Left lung (tissue), 10 donors: Measurements from ENCODE around the gene GALNT13. TPM values are rescaled to one million over a fixed set of nuclear protein-coding genes. Genes with fewer than 3 reads are reported as not detected.
A peak's percentile ranks its signal among the peaks of the same experiment; 100 is the strongest.

Experiments
- ATAC-seq: fragments of 200-7000 bp; cut with Tn5 transposase; one replicate; pipeline ENCODE4 v1.9.1; 2020; ENCODE audit warnings: moderate library complexity
- DNase-seq, 4 donors: peaks; one replicate each; pipeline ENCODE4 v3.0.0-alpha.2; 2013 to 2020
- H3K27ac ChIP-seq, 2 donors: fragments of 200-600 bp; sonication (generic) in 1 of 2; one replicate each; pipeline versions ENCODE4 v1.5.0 to v1.8.0; 2020 to 2021
- H3K27me3 ChIP-seq, 2 donors: fragments of 200-600 bp; sonication (generic) in 1 of 2; one replicate each; pipeline versions ENCODE4 v1.5.0 to v1.8.0; 2020 to 2021
- H3K36me3 ChIP-seq, 2 donors: fragments of 200-600 bp; sonication (generic) in 1 of 2; one replicate each; pipeline versions ENCODE4 v1.5.0 to v1.8.0; 2020 to 2021
- H3K4me1 ChIP-seq, 2 donors: fragments of 200-600 bp; one replicate each; pipeline ENCODE4 v1.8.0; 2021
- H3K4me3 ChIP-seq, 2 donors: fragments of 200-600 bp; sonication (generic) in 1 of 2; one replicate each; pipeline versions ENCODE4 v1.5.0 to v1.8.0; 2020 to 2021; ENCODE audit warnings: mild to moderate bottlenecking in 1 of 2
- H3K9me3 ChIP-seq, 2 donors: fragments of 200-600 bp; sonication (generic) in 1 of 2; one replicate each; pipeline versions ENCODE4 v1.5.0 to v1.8.0; 2020 to 2021
- intact Hi-C, 2 donors: fragments of 100-400 bp; cut with DNase I; formaldehyde crosslinking; loops; one replicate each; pipeline versions ENCODE4 v1.11.2 to v1.14.2; 2022
- polyA plus RNA-seq, 6 donors: library from polyadenylated mRNA; unstranded; fragments of 120-200 nt; gene quantifications; one replicate each; pipeline ENCODE4 v1.2.1, GENCODE V29; 2013; ENCODE audit not compliant: insufficient read length in 6 of 6
- total RNA-seq, 2 donors: library from RNA; stranded (reverse); fragmentation: NEBNext Ultra II Directional; extraction: Animal tissue kit (Norgen Biotek cat#: 25700); gene quantifications; one replicate each; pipeline ENCODE4 v1.2.1, GENCODE V29; 2021
- TF ChIP-seq, protein P1 (sequence below), 2 donors: fragments of 200-600 bp; sonication (generic) in 1 of 2; IDR thresholded peaks; one replicate each; pipeline versions ENCODE4 v1.5.0 to v1.8.0; 2021; ENCODE audit warnings: antibody characterized with exemption in 2 of 2
- donor health status: DM: no; HTN: yes; CAD: no.
- donor health status: DM: no; HTN: no; CAD: no.

The GALNT13 gene
- total and polyA plus RNA-seq, 8 donors, result 1.1 to 26.4 (median 5.9) TPM

DNA sequence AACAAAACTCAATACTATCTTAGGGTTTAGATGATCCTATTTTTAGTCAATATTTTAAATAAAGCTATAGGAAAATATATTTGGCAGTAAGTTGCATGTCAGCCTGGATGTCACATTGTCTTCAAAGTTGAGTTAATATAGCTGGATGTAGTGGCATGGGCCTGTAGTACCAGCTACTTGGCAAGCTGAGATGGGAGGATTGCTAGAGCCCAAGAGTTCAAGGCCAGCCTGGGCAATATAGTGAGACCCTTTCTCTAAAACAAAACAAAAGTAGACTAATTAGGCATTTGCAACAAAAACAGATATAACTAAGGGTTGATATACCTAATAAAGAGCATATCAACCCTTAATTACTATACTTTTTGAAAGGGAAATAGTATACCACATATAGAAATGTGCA lies 572.2 kb downstream of the GALNT13 start:
- DNase-seq (no peak), ATAC-seq (no peak)
- intact Hi-C loops, result no loop called here
- Histone ChIP-seq H3K4me1 (no peaks in the 10 kb centered on the region), H3K36me3 (no peaks in the 10 kb centered on the region), H3K27me3 (no peaks in the 10 kb centered on the region), H3K9me3 (no peaks in the 10 kb centered on the region), H3K27ac (no peak overlapping the region), H3K4me3 (no peak overlapping the region)
- TF ChIP-seq, protein P1, sequence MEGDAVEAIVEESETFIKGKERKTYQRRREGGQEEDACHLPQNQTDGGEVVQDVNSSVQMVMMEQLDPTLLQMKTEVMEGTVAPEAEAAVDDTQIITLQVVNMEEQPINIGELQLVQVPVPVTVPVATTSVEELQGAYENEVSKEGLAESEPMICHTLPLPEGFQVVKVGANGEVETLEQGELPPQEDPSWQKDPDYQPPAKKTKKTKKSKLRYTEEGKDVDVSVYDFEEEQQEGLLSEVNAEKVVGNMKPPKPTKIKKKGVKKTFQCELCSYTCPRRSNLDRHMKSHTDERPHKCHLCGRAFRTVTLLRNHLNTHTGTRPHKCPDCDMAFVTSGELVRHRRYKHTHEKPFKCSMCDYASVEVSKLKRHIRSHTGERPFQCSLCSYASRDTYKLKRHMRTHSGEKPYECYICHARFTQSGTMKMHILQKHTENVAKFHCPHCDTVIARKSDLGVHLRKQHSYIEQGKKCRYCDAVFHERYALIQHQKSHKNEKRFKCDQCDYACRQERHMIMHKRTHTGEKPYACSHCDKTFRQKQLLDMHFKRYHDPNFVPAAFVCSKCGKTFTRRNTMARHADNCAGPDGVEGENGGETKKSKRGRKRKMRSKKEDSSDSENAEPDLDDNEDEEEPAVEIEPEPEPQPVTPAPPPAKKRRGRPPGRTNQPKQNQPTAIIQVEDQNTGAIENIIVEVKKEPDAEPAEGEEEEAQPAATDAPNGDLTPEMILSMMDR (IDR thresholded peaks at IDR 0.05), result no peak

DNA sequence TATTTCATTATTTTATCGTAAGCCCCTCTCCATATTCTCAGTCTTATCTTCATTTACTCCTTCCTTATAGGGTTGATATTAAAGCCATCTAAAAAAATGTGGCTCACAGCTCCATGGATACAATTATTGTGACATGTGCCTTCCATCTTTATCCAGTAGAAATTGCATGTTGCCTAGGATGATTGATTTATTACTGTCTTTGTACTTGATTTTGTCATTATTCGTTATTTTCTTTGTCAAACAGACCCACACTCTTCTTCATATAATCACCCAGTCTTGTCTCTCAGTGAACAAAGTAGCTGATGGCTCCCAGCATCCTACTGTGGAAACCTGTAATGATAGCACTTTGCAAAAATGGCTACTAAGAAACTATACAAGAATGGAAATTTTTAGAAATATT lies 574.6 kb downstream of the GALNT13 start:
- Histone ChIP-seq H3K36me3 (no peaks in the 10 kb centered on the region), H3K4me3 (no peak overlapping the region), H3K9me3 (no peaks in the 10 kb centered on the region), H3K27ac (no peak overlapping the region), H3K27me3 (no peaks in the 10 kb centered on the region), H3K4me1 (no peaks in the 10 kb centered on the region)
- DNase-seq (no peak), ATAC-seq (no peak)
- intact Hi-C loops, result no loop called here
- TF ChIP-seq, protein P1 (IDR thresholded peaks at IDR 0.05), result no peak

DNA sequence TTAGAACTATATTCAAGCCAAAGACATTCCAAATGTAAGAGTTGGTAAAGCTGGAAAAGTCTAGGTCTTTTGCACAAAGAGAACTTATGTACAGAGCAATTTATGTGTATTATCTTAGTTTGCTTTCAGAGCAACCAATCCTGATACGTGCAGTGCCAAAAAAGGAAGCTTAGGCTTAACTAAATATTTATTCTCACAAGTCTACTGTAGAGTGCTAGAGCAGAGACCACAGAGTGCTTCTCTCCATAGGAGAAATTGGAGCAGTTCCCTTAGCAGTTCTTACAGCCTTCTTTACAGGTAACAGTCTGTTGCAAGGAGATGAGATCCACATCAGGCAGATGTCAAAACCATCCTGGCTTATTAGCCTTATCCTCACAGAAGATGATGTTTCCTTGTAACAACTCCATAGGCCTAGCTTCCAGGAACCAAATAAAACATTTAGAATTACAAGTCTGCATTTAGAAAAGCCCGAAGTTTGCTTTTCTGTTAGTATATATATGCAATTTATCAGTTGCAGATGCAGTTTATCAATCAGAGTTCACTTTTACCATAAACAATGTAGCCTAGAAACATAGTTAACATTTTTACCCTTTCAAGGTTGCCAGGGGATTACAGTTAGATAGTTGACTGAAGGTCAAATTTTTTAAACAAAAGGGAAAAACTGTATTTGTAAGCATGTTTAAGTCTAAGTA lies 576.2 kb downstream of the GALNT13 start:
- no peaks in the 10 kb centered on the region for H3K27me3 ChIP-seq
- no peak overlapping the region for H3K27ac ChIP-seq
- intact Hi-C loops, result no loop called here
- TF ChIP-seq, protein P1 (IDR thresholded peaks at IDR 0.05), result no peak
- H3K4me1 ChIP-seq, result no peaks in the 10 kb centered on the region
- peak in 1 of 4 donors; percentile 3 for DNase-seq
- peak; percentile 87 for ATAC-seq
- H3K36me3 ChIP-seq, result no peaks in the 10 kb centered on the region
- H3K9me3 ChIP-seq, result no peaks in the 10 kb centered on the region
- H3K4me3 ChIP-seq, result no peak overlapping the region

DNA sequence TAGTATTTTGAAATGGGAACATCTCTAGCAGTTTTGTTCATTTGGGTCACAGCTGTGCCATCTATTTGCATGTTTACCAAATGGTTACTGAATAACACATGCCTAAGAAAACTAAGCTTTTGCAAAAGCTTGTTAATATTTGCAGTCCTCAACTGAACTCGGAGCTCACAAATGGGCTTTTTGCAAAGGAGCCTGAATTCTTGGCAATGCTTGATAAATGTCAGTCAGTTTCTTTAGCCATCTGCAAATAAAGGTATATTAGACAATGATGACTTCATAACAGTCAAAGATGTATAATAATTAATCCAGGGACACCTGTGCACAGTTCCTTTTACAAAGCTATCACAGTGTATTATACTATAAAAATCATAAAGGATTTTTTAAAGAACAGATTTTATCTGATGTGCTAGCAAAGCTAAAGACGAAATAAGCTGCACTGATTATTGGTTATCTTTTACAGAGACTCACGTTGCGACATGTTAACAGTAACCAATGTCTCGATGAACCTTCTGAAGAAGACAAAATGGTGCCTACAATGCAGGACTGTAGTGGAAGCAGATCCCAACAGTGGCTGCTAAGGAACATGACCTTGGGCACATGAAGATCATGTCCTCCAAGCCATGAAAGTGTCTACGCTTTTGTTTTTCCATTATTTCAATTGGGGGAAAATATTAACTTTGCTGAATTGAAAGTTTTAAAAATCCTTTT lies 578.4 kb downstream of the GALNT13 start:
- Histone ChIP-seq H3K4me1 (no peaks in the 10 kb centered on the region), H3K27ac (no peak overlapping the region), H3K9me3 (no peaks in the 10 kb centered on the region), H3K4me3 (no peak overlapping the region), H3K36me3 (no peaks in the 10 kb centered on the region), H3K27me3 (no peaks in the 10 kb centered on the region)
- intact Hi-C loops, result no loop called here
- TF ChIP-seq, protein P1 (IDR thresholded peaks at IDR 0.05), result no peak
- no peak for DNase-seq
- no peak for ATAC-seq

DNA sequence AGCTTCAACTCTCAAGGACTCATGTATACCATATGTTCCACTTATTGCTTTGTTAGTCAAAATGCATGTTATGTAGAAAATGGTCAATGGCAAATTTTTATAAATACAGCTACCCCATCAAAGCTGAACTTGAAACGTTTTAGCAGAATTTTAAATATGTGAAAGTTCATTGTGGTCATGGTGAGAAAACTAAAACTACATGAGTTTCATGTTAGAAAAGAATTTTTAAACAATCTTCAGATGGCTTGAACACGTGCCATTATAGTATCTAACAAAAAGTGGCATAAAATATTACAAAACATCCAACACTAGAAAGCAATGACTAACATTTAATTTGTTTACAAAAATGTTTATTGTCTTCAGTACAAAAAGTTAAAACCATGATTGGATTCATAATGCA lies 580.7 kb downstream of the GALNT13 start:
- H3K27ac ChIP-seq, result no peak overlapping the region
- DNase-seq, result no peak
- H3K27me3 ChIP-seq, result no peaks in the 10 kb centered on the region
- H3K4me3 ChIP-seq, result no peak overlapping the region
- no peaks in the 10 kb centered on the region for H3K36me3 ChIP-seq
- H3K4me1 ChIP-seq, result no peaks in the 10 kb centered on the region
- TF ChIP-seq, protein P1 (IDR thresholded peaks at IDR 0.05), result no peak
- no peaks in the 10 kb centered on the region for H3K9me3 ChIP-seq
- intact Hi-C loops, result no loop called here
- no peak for ATAC-seq
